NCI-H82 treated with DMSO at 0.1 percent for 48 hours (cell line): Measurements from ENCODE around the gene GTF3C4.
A peak's percentile ranks its signal among the peaks of the same experiment; 100 is the strongest.

ENCODE experiments used
- DNase-seq: peaks from one replicate; lab custom pipeline; 2025; ENCODE audit not compliant: unreplicated experiment; lab: John Stamatoyannopoulos, UW

Gene GTF3C4

GRCh38 chr9:132670457-132671391, at the start of gene GTF3C4:
TSS of gene GTF3C4 (plus strand) at chr9:132670464. CDS start at chr9:132670599, 135 bp downstream.
- DNase-seq, result peak; percentile 14

- no peak for DNase-seq
Observed at GRCh38 chr9:132622159-132622558, 48.1 kb upstream of the GTF3C4 start.

- DNase-seq, result no peak
Observed at GRCh38 chr9:132626285-132626684, 44.0 kb upstream of the GTF3C4 start.

- DNase-seq, result no peak
Observed at GRCh38 chr9:132627106-132627505, 43.2 kb upstream of the GTF3C4 start.

GRCh38 chr9:132627594-132627993, 42.7 kb upstream of the GTF3C4 start:
- DNase-seq, result no peak

- no peak for DNase-seq
Observed at GRCh38 chr9:132628746-132629145, 41.5 kb upstream of the GTF3C4 start.

GRCh38 chr9:132630116-132630515, 40.1 kb upstream of the GTF3C4 start:
- DNase-seq, result no peak

GRCh38 chr9:132630811-132631210, 39.5 kb upstream of the GTF3C4 start:
- DNase-seq, result no peak

- DNase-seq, result no peak
Observed at GRCh38 chr9:132631280-132631679, 39.0 kb upstream of the GTF3C4 start.

- no peak for DNase-seq
Observed at GRCh38 chr9:132631685-132632084, 38.6 kb upstream of the GTF3C4 start.

GRCh38 chr9:132632413-132633129, 37.7 kb upstream of the GTF3C4 start:
- no peak for DNase-seq

- DNase-seq, result no peak
Observed at GRCh38 chr9:132634327-132634726, 35.9 kb upstream of the GTF3C4 start.

GRCh38 chr9:132637351-132637750, 32.9 kb upstream of the GTF3C4 start:
- DNase-seq, result no peak

- DNase-seq, result no peak
Observed at GRCh38 chr9:132637801-132638200, 32.5 kb upstream of the GTF3C4 start.

GRCh38 chr9:132638240-132638639, 32.0 kb upstream of the GTF3C4 start:
- DNase-seq, result no peak

- DNase-seq, result no peak
Observed at GRCh38 chr9:132639322-132639721, 30.9 kb upstream of the GTF3C4 start.

- DNase-seq, result no peak
Observed at GRCh38 chr9:132641216-132641615, 29.0 kb upstream of the GTF3C4 start.

- peak; percentile 40 for DNase-seq
Observed at GRCh38 chr9:132644251-132644650, 26.0 kb upstream of the GTF3C4 start.

- peak; percentile 91 for DNase-seq
Observed at GRCh38 chr9:132645306-132645705, 25.0 kb upstream of the GTF3C4 start.

GRCh38 chr9:132645711-132646110, 24.6 kb upstream of the GTF3C4 start:
- peak; percentile 55 for DNase-seq

GRCh38 chr9:132646726-132647125, 23.5 kb upstream of the GTF3C4 start:
- DNase-seq, result no peak

- no peak for DNase-seq
Observed at GRCh38 chr9:132647355-132647754, 22.9 kb upstream of the GTF3C4 start.
